Activated gamma-delta T cell treated with Interleukin-2 at 50 U/mL for 16 hours (primary cell): Measurements from ENCODE around the gene PNMA8C.

Experiments used
- DNase-seq: peaks from one replicate; pipeline ENCODE4 v3.0.0-alpha.2; 2020

PNMA8C gene

GRCh38 chr19:46428239-46429135 lies at the start of gene PNMA8C:
TSS of gene PNMA8C (minus strand) at chr19:46428936. CDS start at chr19:46428359, 577 bp downstream.
- DNase-seq, result peak; percentile 42

- no peak for DNase-seq
Measured at GRCh38 chr19:46475986-46476385, 47.2 kb upstream of the PNMA8C start.

GRCh38 chr19:46474211-46474610 lies 45.5 kb upstream of the PNMA8C start:
- no peak for DNase-seq

- no peak for DNase-seq
Measured at GRCh38 chr19:46472592-46472991, 43.9 kb upstream of the PNMA8C start.

- no peak for DNase-seq
Measured at GRCh38 chr19:46471811-46472543, 43.2 kb upstream of the PNMA8C start.

GRCh38 chr19:46471116-46471733 lies 42.5 kb upstream of the PNMA8C start, which contains the start of gene PNMA8A:
TSS of gene PNMA8A (minus strand) at chr19:46471563. CDS start at chr19:46471035, 528 bp downstream.
- DNase-seq, result no peak

GRCh38 chr19:46470376-46470775 lies 41.6 kb upstream of the PNMA8C start:
- DNase-seq, result no peak

GRCh38 chr19:46469541-46470185 lies 40.9 kb upstream of the PNMA8C start:
- no peak for DNase-seq

GRCh38 chr19:46466536-46467196 lies 37.9 kb upstream of the PNMA8C start:
- no peak for DNase-seq

- no peak for DNase-seq
Measured at GRCh38 chr19:46463516-46463915, 34.8 kb upstream of the PNMA8C start.

GRCh38 chr19:46461537-46461936 lies 32.8 kb upstream of the PNMA8C start:
- DNase-seq, result no peak

GRCh38 chr19:46460981-46461380 lies 32.2 kb upstream of the PNMA8C start:
- no peak for DNase-seq

- no peak for DNase-seq
Measured at GRCh38 chr19:46460055-46460454, 31.3 kb upstream of the PNMA8C start.

GRCh38 chr19:46456930-46457329 lies 28.2 kb upstream of the PNMA8C start:
- no peak for DNase-seq

- no peak for DNase-seq
Measured at GRCh38 chr19:46454244-46454643, 25.5 kb upstream of the PNMA8C start.

- DNase-seq, result no peak
Measured at GRCh38 chr19:46453661-46454060, 24.9 kb upstream of the PNMA8C start.

- no peak for DNase-seq
Measured at GRCh38 chr19:46452186-46452585, 23.4 kb upstream of the PNMA8C start.

- no peak for DNase-seq
Measured at GRCh38 chr19:46451352-46451751, 22.6 kb upstream of the PNMA8C start.

- no peak for DNase-seq
Measured at GRCh38 chr19:46450737-46451136, 22.0 kb upstream of the PNMA8C start.

GRCh38 chr19:46449228-46449627 lies 20.5 kb upstream of the PNMA8C start:
- DNase-seq, result no peak

GRCh38 chr19:46448601-46449000 lies 19.9 kb upstream of the PNMA8C start:
- no peak for DNase-seq

GRCh38 chr19:46447824-46448223 lies 19.1 kb upstream of the PNMA8C start:
- DNase-seq, result no peak
